HepG2 (cell line): Measurements from ENCODE around the gene ZBTB1. TPM values are rescaled to one million over a fixed set of nuclear protein-coding genes. Genes with fewer than 3 reads are reported as not detected.

Experiments used
- CBFB ChIP-seq: sonication (generic); formaldehyde crosslinking; IDR thresholded peaks from 2 replicates; pipeline ENCODE4 v1.4.0; 2020; ENCODE audit warnings: missing genetic modification reagents
- FOXJ3 ChIP-seq: sonication (generic); formaldehyde crosslinking; IDR thresholded peaks from 2 replicates; pipeline ENCODE4 v1.4.0; 2020; ENCODE audit warnings: missing genetic modification reagents, mild to moderate bottlenecking, borderline replicate concordance
- HNF1A ChIP-seq, 2 experiments: sonication (generic) in 1 of 2; formaldehyde crosslinking in 1 of 2; IDR thresholded peaks; 2 replicates each; pipeline versions ENCODE4 v1.4.0 to v1.6.1; 2016 to 2020; ENCODE audit warnings: borderline replicate concordance in 1 of 2, low read depth in 1 of 2, mild to moderate bottlenecking in 1 of 2, missing genetic modification reagents in 1 of 2
- HOXA3 ChIP-seq: sonication (generic); formaldehyde crosslinking; IDR thresholded peaks from 2 replicates; pipeline ENCODE4 v1.5.0; 2020; ENCODE audit warnings: missing genetic modification reagents
- KDM3A ChIP-seq: IDR thresholded peaks from 2 replicates; pipeline ENCODE4 v1.6.1; 2018; ENCODE audit warnings: low read depth, missing compliant biosample characterization
- KLF11 ChIP-seq: IDR thresholded peaks from 2 replicates; pipeline ENCODE4 v1.6.1; 2016; ENCODE audit warnings: missing compliant biosample characterization
- MAZ ChIP-seq, 2 experiments: sonication (generic) in 1 of 2; formaldehyde crosslinking in 1 of 2; IDR thresholded peaks; 2 replicates each; pipeline versions ENCODE4 v1.5.0 to v1.6.1; 2012 to 2020; ENCODE audit warnings: low read depth in 2 of 2, mild to moderate bottlenecking in 2 of 2, borderline replicate concordance in 1 of 2, improper control_type of control experiment in 1 of 2, low read length in 1 of 2, missing genetic modification reagents in 1 of 2, moderate library complexity in 1 of 2
- SRSF9 ChIP-seq: fragments of 200-400 bp; formaldehyde crosslinking; IDR thresholded peaks from 2 replicates; pipeline ENCODE4 v1.6.1; 2018; ENCODE audit warnings: borderline replicate concordance, mild to moderate bottlenecking, low read depth, low read length; ENCODE audit not compliant: insufficient read depth, poor library complexity, severe bottlenecking
- TAF1 ChIP-seq: sonication (generic); formaldehyde crosslinking; IDR thresholded peaks from 2 replicates; pipeline ENCODE4 v1.4.0; 2020; ENCODE audit warnings: missing genetic modification reagents
- ZNF503 ChIP-seq: sonication (generic); formaldehyde crosslinking; IDR thresholded peaks from 2 replicates; pipeline ENCODE4 v1.4.0; 2020; ENCODE audit warnings: missing genetic modification reagents
- ZNF619 ChIP-seq: sonication (generic); formaldehyde crosslinking; IDR thresholded peaks from 2 replicates; pipeline ENCODE4 v1.4.0; 2020; ENCODE audit warnings: mild to moderate bottlenecking, missing genetic modification reagents
- ZNF687 ChIP-seq: sonication (generic); formaldehyde crosslinking; IDR thresholded peaks from 2 replicates; pipeline ENCODE4 v1.5.1; 2020; ENCODE audit warnings: mild to moderate bottlenecking, missing genetic modification reagents, moderate library complexity
- ZNF7 ChIP-seq: IDR thresholded peaks from 2 replicates; pipeline ENCODE4 v1.6.1; 2016; ENCODE audit warnings: missing biosample characterization, missing genetic modification reagents
- ZNF782 ChIP-seq: sonication (generic); formaldehyde crosslinking; IDR thresholded peaks from 2 replicates; pipeline ENCODE4 v1.4.0; 2020; ENCODE audit warnings: missing genetic modification reagents, mild to moderate bottlenecking, borderline replicate concordance
- ZNF841 ChIP-seq: sonication (generic); formaldehyde crosslinking; IDR thresholded peaks from 2 replicates; pipeline ENCODE4 v1.8.1; 2023; ENCODE audit warnings: missing genetic modification reagents, borderline replicate concordance
- polyA plus RNA-seq, 8 experiments: library from polyadenylated mRNA; depleted of rRNA in 3 of 8; stranded (reverse) in 7 of 8; unstranded in 1 of 8; fragments of >200 nt; fragmentation: Illumina TruSeq in 4 of 8; extraction: Trizol in 4 of 8; gene quantifications; 2 replicates each; pipeline versions ENCODE4 v1.2.1 to v1.2.3, GENCODE V29; 2011 to 2016; ENCODE audit warnings: low read depth in 4 of 8, missing spikeins in 1 of 8, mixed read lengths in 1 of 8; ENCODE audit not compliant: insufficient read depth in 1 of 8
- total RNA-seq, 5 experiments: library from RNA; depleted of rRNA; stranded (reverse); fragments of >200 nt; fragmentation: Illumina TruSeq; extraction: Trizol; gene quantifications; 2 replicates each; pipeline ENCODE4 v1.2.3, GENCODE V29; 2016; ENCODE audit warnings: low read depth in 1 of 5

ZBTB1 gene
- total and polyA plus RNA-seq, 2 of the 13 experiments (the other 11 are each of a cell fraction or from before 2014, with no cell fraction given): 18.8 to 22.6 TPM

GRCh38 chr14:64504310-64504896 is at the start of gene ZBTB1 (continued):
- no peak for TF ChIP-seq ZNF503 (CRISPR knock-in tag)
- no peak for TF ChIP-seq ZNF619 (CRISPR knock-in tag)
- no peak; the same call in 1 of the 2 replicates for TF ChIP-seq KLF11 (CRISPR knock-in tag)
- no peak for TF ChIP-seq SRSF9
- TF ChIP-seq ZNF841 (CRISPR knock-in tag): no peak; the same call in 1 of the 2 replicates
- TF ChIP-seq ZNF782 (CRISPR knock-in tag): no peak; the same call in 1 of the 2 replicates
- no peak; the same call in 1 of the 2 replicates for TF ChIP-seq CBFB (CRISPR knock-in tag)
- TF ChIP-seq ZNF687 (CRISPR knock-in tag): 0 out of 2 replicates have a peak, but pooled peaks have one; percentile 7
- no peak for TF ChIP-seq ZNF7
- TF ChIP-seq HNF1A (IDR thresholded peaks at IDR 0.05; ENCODE audit: low read depth): no peak
- no peak for TF ChIP-seq HNF1A (CRISPR knock-in tag; IDR thresholded peaks at IDR 0.05; ENCODE audit: borderline replicate concordance)
- TF ChIP-seq MAZ (IDR thresholded peaks at IDR 0.05; ENCODE audit: borderline replicate concordance, low read depth, low read length): no peak
- TF ChIP-seq MAZ (CRISPR knock-in tag; IDR thresholded peaks at IDR 0.05; ENCODE audit: low read depth): no peak
- peak; percentile 84 for TF ChIP-seq TAF1
- TF ChIP-seq HOXA3: 0 out of 2 replicates have a peak, but pooled peaks have one; percentile 9
- TF ChIP-seq KDM3A (CRISPR knock-in tag): peak; percentile 48; the same call in 1 of the 2 replicates
- no peak for TF ChIP-seq FOXJ3
